ENCODE measurements around the gene SOS2.

The SOS2 gene

DNA sequence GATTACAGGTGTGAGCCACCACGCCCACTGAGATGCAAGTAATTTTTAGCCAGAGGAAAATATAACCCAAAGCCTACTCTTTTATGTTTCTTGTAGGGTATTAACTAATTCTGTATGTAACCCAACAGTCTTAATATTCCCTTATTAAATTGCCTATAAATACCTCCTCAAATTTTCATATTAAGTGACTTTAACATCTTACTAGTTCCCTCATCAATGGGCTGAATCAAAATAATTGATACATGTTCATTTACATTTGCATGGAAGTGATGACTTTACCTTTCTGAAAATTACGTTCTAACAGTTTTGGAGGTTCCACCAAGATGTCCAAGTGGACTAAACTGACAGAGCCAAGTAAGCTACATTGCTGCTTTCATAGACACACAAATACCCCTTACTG, 3.1 kb downstream of the SOS2 start:
- TF ChIP-seq CTCF (conservative IDR thresholded peaks at IDR 0.05; ENCODE audit: low read depth, low read length): no peak
- no peak overlapping the region for H3K4me3 ChIP-seq (ENCODE audit: low read depth, low read length)
- DNase-seq (ENCODE audit: low read depth): no peak

GRCh38 chr14:50225974-50226297, 5.4 kb downstream of the SOS2 start:
- H3K4me3 ChIP-seq (ENCODE audit: low read depth, low read length): no peak overlapping the region
- DNase-seq (ENCODE audit: low read depth): no peak
- no peak for TF ChIP-seq CTCF (conservative IDR thresholded peaks at IDR 0.05; ENCODE audit: low read depth, low read length)

- peak; percentile 95 for DNase-seq (ENCODE audit: low read depth)
- no peak overlapping the region for H3K4me3 ChIP-seq (ENCODE audit: low read depth, low read length)
Measured at GRCh38 chr14:50225067-50225973, 6.1 kb downstream of the SOS2 start.

DNA sequence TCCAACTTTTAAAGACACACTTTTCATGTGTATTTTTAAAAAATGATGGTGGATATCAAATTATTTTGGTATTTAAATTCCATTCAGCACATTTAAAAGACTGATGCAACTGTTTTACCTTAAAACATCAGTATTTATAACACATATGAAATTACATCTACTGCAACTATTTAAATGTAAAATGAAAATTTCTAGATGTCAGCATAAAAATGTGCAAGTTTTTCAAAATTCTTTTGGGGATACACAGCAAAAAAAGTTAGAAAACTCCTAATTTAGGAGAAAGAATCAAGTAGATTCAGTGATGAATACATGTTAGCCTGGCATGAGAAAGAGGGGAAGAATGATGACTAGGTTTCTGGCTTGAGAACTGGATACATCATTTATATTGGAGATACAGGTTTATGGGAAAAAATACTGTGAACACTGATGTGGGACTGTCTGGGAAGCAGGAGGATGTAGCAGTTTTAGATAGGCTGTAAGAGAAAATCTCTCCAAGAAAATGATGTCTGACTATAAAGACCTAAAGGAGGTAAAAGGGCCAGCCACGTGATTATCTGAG, 9.2 kb downstream of the SOS2 start:
- no peak overlapping the region for H3K4me3 ChIP-seq (ENCODE audit: low read depth, low read length)
- no peak for DNase-seq (ENCODE audit: low read depth)
- no peak for TF ChIP-seq CTCF (conservative IDR thresholded peaks at IDR 0.05; ENCODE audit: low read depth, low read length)

More at GRCh38 chr14:50225067-50225973, 6.1 kb downstream of the SOS2 start:
- no peak for TF ChIP-seq CTCF (conservative IDR thresholded peaks at IDR 0.05; ENCODE audit: low read depth, low read length)

DNA sequence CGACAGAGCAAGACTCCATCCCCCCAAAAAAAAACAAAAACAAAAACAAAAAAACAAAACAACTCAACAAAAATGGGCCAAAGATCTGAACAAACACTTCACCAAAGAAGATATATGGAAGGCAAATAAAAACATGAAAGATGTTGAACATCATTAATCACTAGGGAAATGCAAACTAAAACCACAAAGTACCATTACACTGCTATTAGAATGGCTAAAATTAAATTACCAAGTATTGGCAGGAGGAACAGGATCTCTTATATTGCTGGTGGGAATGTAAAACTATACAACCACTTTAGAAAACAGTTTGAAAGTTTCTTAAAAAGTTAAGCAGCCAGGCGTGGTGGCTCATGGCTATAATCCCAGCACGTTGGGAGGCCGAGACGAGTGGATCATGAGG, 12.9 kb downstream of the SOS2 start:
- DNase-seq (ENCODE audit: low read depth): no peak
- no peak overlapping the region for H3K4me3 ChIP-seq (ENCODE audit: low read depth, low read length)
- no peak for TF ChIP-seq CTCF (conservative IDR thresholded peaks at IDR 0.05; ENCODE audit: low read depth, low read length)

- TF ChIP-seq CTCF (conservative IDR thresholded peaks at IDR 0.05; ENCODE audit: low read depth, low read length): no peak
- DNase-seq (ENCODE audit: low read depth): no peak
- no peak overlapping the region for H3K4me3 ChIP-seq (ENCODE audit: low read depth, low read length)
Measured at GRCh38 chr14:50215416-50215815, 16.0 kb downstream of the SOS2 start.

DNA sequence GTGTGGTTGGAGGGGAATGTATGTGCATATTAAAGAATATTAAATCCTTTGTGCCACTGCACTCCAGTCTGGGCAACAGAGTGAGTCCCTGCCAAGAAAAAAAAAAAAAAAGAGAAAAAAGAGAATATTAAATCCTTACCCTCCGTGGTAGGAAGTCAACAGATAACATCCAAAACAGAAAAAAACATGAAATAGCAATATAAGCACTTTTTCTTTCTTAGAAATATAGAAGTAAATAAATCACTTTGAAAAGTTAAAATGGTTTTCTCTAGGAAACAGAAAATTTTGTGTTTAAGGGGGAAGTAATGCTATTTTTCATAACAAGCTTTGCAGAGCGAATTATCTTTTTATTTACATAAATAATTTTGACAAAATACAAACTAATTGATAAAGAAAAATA, 17.6 kb downstream of the SOS2 start:
- no peak for TF ChIP-seq CTCF (conservative IDR thresholded peaks at IDR 0.05; ENCODE audit: low read depth, low read length)
- DNase-seq (ENCODE audit: low read depth): no peak
- H3K4me3 ChIP-seq (ENCODE audit: low read depth, low read length): no peak overlapping the region

Measured in choroid plexus epithelial cell (primary cell).